Suprapubic skin (tissue), 4 donors: Measurements from ENCODE around the gene HECTD1.

Experiments used
- EP300 ChIP-seq: sonication (generic); formaldehyde crosslinking; IDR thresholded peaks from one replicate; pipeline ENCODE4 v1.6.1; 2017; ENCODE audit warnings: antibody characterized with exemption
- POLR2A ChIP-seq, 2 donors: fragments of 450-650 bp; IDR thresholded peaks; one replicate each; pipeline ENCODE4 v1.6.1; 2017; ENCODE audit warnings: antibody characterized with exemption in 2 of 2, mild to moderate bottlenecking in 2 of 2, moderate library complexity in 2 of 2
- POLR2AphosphoS5 ChIP-seq, 3 donors: sonication (generic); formaldehyde crosslinking; IDR thresholded peaks; one replicate each; pipeline ENCODE4 v1.6.1; 2017; ENCODE audit warnings: antibody characterized with exemption in 3 of 3
- TF ChIP-seq, protein P1 (sequence below), 2 donors: fragments of 200-600 bp in 1 of 2; fragments of 450-650 bp in 1 of 2; sonication (generic) in 1 of 2; IDR thresholded peaks; one replicate each; pipeline ENCODE4 v1.5.1; 2016 to 2019; ENCODE audit warnings: antibody characterized with exemption in 2 of 2, mild to moderate bottlenecking in 1 of 2, moderate library complexity in 1 of 2

- no peak for TF ChIP-seq POLR2A (IDR thresholded peaks at IDR 0.05)
- no peak for TF ChIP-seq EP300
- TF ChIP-seq, protein P1, sequence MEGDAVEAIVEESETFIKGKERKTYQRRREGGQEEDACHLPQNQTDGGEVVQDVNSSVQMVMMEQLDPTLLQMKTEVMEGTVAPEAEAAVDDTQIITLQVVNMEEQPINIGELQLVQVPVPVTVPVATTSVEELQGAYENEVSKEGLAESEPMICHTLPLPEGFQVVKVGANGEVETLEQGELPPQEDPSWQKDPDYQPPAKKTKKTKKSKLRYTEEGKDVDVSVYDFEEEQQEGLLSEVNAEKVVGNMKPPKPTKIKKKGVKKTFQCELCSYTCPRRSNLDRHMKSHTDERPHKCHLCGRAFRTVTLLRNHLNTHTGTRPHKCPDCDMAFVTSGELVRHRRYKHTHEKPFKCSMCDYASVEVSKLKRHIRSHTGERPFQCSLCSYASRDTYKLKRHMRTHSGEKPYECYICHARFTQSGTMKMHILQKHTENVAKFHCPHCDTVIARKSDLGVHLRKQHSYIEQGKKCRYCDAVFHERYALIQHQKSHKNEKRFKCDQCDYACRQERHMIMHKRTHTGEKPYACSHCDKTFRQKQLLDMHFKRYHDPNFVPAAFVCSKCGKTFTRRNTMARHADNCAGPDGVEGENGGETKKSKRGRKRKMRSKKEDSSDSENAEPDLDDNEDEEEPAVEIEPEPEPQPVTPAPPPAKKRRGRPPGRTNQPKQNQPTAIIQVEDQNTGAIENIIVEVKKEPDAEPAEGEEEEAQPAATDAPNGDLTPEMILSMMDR (IDR thresholded peaks at IDR 0.05): no peak
- TF ChIP-seq POLR2AphosphoS5 (IDR thresholded peaks at IDR 0.05): no peak
These were observed 36.3 kb upstream of the HECTD1 start for GRCh38 chr14:31243860-31244259.
